GM12891 (cell line): ENCODE data around the gene THBD.

Source experiments
- POLR2A ChIP-seq: IDR thresholded peaks from 2 replicates; pipeline ENCODE4 v1.6.1; 2011; ENCODE audit warnings: low read depth, low read length, control low read depth
- POLR2AphosphoS5 ChIP-seq: IDR thresholded peaks from 2 replicates; pipeline ENCODE4 v1.6.1; 2011; ENCODE audit warnings: low read depth, low read length, control low read depth
- POU2F2 ChIP-seq: IDR thresholded peaks from 2 replicates; pipeline ENCODE4 v1.6.1; 2011; ENCODE audit warnings: low read depth, mild to moderate bottlenecking, control low read depth, low read length, moderate library complexity
- SPI1 ChIP-seq: IDR thresholded peaks from 2 replicates; pipeline ENCODE4 v1.6.1; 2011; ENCODE audit warnings: low read depth, low read length, control low read depth
- TAF1 ChIP-seq: IDR thresholded peaks from 2 replicates; pipeline ENCODE4 v1.6.1; 2011; ENCODE audit warnings: low read depth, low read length, control low read depth

- TF ChIP-seq POLR2A (no peak), POLR2AphosphoS5 (no peak), TAF1 (no peak), SPI1 (no peak), POU2F2 (no peak)
Observed at GRCh38 chr20:23021541-23021940, 27.9 kb downstream of the THBD start.
